HG03521 (cell line): ENCODE results near the gene HINT2.

Experiments used
- ATAC-seq: cut with Tn5 transposase; IDR thresholded peaks from one replicate; pipeline ENCODE4 v1.9.1; 2021; ENCODE audit warnings: mild to moderate bottlenecking, moderate library complexity; ENCODE audit not compliant: unreplicated experiment

The HINT2 gene

DNA sequence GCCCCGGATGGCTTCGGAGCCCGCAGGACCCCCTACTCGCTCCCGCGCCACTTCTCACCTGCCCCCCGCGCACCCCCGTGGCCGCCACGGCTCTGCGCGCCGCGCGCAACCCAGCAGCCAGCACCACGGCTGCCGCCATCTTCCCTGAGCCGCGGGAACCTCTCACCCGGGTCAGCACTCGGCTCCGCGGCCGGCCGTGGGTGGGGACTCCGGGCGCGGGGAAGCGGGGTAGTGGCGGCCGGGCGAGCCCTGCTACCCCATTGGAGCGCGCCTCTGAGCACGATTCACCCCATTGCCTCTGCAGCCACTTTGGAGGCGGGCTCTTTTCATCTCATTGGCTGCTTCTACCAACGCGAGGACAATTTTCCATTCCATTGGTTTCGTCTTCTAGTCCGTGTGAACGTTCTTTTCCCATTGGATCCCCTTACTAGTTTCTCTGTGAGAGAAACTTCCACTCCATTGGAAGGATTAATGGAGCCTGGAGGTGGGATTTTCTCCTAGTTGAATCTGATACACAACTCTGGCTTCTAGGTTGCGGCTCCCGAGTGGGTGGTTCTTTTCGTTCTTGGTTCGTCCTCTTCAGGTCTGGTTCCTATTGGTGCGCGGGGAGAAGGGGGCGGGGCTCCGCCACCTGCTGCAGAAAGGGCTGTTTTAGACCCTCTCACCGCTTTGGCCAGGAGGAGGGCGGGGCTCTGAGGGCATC lies at the start of gene HINT2:
Gene HINT2, minus strand, starts transcription at position 202 of the 703 bp plus-strand sequence. Its CDS starts 63 bp downstream, at position 139.
- ATAC-seq: peak; percentile 67

DNA sequence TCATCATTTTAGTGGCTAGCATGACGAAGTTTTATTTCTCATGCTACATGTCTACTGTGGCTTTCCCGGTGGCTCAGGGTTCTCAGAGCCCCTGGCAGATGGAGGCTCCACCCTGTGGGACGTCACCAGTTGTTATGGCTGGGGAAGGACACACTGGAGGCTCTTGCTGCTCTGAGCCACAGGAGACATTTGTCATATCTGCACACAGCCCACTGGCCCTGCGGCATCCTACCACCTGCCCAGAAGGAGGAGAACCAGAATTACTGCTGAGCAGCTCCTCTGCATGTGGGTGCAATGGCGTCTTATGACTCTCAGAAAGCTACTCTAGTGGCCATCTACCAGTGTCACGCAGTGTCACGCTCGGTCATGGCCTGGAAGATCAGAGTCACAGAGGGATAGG lies 48.7 kb upstream of the HINT2 start:
- ATAC-seq: no peak

- ATAC-seq: no peak
Observed at GRCh38 chr9:35862328-35862727, 47.5 kb upstream of the HINT2 start.

GRCh38 chr9:35861161-35861897 lies 46.5 kb upstream of the HINT2 start:
- no peak for ATAC-seq

GRCh38 chr9:35859990-35860339 lies 45.1 kb upstream of the HINT2 start:
- ATAC-seq: no peak

DNA sequence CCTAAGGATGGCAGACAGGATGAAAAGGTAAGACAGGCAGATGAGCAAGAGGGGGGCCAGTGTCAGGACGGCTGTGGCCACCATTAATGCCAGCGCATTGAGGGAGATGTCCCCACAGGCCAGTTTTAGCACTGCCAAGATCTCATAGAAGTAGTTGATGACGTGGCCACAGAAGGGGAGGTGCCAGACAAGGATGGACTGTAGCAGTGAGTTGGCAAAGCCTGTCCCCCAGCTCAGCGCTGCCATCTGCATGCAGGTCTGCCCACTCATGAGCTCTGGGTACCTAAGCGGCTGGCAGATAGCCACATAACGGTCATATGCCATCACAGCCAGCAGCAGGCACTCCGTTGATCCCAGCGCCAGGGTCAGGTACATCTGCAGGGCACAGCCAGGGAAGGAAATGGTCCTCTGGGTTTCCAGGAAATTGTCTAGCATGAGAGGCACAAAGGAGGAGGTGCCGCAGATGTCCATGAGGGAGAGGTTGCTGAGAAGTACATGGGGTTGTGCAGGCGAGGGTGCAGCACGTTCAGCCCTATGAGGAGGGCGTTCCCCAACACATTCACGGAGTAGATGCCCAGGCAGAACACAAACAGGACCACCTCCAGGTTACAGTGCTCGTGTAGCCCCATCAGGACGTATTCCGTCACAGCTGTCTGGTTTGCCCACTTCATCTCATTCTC lies 44.6 kb upstream of the HINT2 start:
- ATAC-seq: no peak

- no peak for ATAC-seq
Observed at GRCh38 chr9:35858458-35858857, 43.6 kb upstream of the HINT2 start.

DNA sequence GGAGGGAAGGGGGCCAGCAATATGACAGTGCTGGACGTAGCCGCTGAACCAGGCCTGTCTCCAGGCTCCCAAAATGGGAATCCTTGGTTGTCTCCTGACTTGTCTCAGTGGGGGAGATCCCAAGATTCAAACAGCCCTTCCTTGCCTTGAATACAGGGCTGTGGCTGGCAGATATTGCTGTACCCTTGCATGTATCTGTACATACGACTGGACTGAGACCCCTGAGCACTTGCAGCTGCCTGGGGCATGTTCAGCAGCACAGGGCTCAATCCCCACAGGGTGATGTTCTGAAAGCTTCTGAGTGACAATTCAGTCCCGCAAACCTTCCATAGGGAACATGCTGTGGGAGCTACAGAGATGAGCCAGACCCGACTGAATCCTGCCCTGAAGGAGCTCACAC lies 42.0 kb upstream of the HINT2 start:
- ATAC-seq: no peak

- ATAC-seq: no peak
Observed at GRCh38 chr9:35856206-35856605, 41.4 kb upstream of the HINT2 start.

- no peak for ATAC-seq
Observed at GRCh38 chr9:35854091-35854762, 39.4 kb upstream of the HINT2 start.

- no peak for ATAC-seq
Observed at GRCh38 chr9:35852876-35853865, 38.3 kb upstream of the HINT2 start.

DNA sequence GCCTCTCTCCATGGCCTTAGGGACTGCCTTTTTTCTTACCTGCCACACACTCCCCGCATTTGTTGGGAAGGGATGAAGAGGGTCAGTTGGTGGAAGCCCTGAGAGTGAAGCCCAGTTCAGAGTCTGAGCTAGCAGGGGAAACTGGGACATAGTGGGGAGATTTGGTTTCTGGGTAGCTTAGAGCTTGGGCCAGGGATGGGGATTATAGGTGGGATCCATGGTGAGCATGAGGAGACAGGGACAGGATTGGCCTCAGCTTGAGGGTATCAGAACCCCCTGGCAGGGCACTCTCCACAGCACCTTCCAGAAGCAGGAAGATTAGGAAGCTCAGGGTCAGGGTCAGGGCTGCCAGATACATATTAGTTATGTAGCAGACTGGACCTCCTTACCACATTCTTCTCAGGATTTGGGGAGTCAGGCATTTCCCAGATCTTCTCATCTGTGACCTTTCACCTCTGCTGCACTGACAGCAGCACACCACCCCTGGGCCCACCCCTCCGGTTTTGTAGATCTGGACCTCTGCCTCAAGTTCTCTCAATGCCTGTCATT lies 37.5 kb upstream of the HINT2 start:
- no peak for ATAC-seq

GRCh38 chr9:35847792-35848572 lies 33.1 kb upstream of the HINT2 start:
- peak; percentile 87 for ATAC-seq

DNA sequence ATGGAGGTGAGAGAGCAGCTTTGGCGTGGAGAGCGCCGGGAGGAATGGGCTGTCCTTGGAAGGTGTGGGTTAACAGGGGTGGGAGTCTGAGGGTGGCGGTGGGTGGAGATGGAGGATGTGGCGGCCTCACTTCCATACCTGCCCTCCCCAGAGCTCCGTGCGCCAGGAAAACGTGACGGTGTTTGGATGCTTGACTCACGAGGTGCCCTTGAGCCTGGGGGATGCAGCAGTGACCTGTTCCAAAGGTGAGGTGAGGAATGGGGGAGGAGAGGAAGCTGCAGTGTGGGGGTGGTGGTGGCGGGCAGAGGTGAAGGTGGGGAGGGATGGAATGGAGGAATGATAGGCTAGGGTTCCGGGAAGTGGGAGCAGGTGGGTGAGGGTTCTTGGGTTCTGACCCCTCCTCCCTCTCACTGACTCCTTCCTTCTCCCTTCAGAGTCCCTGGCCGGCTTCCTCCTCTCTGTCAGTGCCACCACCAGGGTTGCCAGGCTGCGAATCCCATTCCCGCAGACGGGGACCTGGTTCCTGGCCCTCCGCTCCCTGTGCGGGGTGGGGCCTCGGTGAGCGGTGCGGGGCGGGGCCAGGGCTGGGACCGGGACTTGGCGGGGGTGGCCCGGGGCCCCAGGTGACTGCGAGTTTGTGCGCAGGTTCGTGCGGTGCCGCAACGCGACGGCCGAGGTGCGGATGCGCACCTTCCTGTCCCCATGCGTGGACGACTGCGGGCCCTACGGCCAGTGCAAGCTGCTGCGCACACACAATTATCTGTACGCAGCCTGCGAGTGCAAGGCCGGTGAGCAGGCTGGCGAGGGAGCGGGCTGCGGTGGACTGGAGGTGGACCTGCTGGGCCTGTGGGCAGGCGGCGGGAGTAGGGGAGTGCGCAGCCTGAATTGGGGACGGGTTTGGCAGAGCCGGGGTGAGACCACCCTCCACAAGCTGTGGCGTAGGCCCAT lies 31.3 kb upstream of the HINT2 start:
- no peak for ATAC-seq

GRCh38 chr9:35844628-35845270 lies 29.9 kb upstream of the HINT2 start:
- ATAC-seq: no peak

- peak; percentile 58 for ATAC-seq
Observed at GRCh38 chr9:35842795-35843194, 28.0 kb upstream of the HINT2 start.

DNA sequence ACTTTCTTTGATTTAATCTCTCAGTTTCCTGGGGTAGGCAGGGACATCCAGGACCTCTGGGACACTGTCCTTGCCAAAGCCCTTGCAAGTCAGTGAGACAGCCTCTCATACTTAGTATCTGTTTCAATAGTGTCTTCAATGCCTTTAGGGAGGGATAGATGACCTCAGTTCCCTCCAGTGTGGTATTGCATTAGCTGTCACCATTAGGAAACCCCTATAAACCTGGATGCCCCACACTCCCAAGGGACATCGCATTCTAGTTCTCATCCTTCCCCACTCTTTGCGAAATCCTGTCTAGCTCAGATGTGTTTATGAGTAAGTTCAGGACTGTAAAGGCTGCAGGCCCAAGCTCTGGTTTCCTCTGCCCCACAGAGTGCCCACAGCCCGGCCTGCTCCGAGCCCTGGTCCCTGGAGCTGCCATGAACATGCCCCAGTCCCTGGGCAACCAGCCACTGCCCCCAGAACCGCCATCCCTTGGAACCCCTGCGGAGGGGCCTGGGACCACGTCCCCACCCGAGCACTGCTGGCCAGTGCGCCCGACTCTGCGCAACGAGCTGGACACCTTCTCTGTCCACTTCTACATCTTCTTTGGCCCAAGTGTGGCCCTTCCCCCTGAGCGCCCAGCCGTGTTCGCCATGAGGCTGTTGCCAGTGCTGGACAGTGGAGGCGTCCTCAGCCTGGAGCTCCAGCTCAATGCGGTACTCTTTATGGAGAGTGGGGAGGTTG lies 27.3 kb upstream of the HINT2 start:
- no peak for ATAC-seq
